B cell (primary cell): ENCODE results near the gene BABAM2. TPM values are rescaled to one million over a fixed set of nuclear protein-coding genes. Genes with fewer than 3 reads are reported as not detected.

Experiments
- ATAC-seq: fragments of 200-7000 bp; cut with Tn5 transposase; one replicate; pipeline ENCODE4 v1.10.0; 2021; ENCODE audit warnings: low read depth, mild to moderate bottlenecking, moderate number of reproducible peaks, moderate library complexity
- CTCF ChIA-PET: fragments of 350-600 bp; sonication (Branson Sonifier 250); formaldehyde crosslinking; loops from one replicate; lab custom pipeline; 2021; ENCODE audit warnings: antibody characterized with exemption, inconsistent platforms; lab: Charles Lee
- POLR2A ChIA-PET: fragments of 350-600 bp; sonication (Branson Sonifier 250); formaldehyde crosslinking; loops from one replicate; lab custom pipeline; 2021; ENCODE audit warnings: antibody characterized with exemption; lab: Charles Lee
- DNase-seq: peaks from one replicate; pipeline ENCODE4 v3.0.0; 2013
- H2AFZ ChIP-seq: 2 replicates; pipeline ENCODE4 v1.6.1; 2012; ENCODE audit warnings: mild to moderate bottlenecking, low read depth, low read length; ENCODE audit not compliant: insufficient read depth, poor library complexity, severe bottlenecking
- H3K27ac ChIP-seq, 2 donors: 1 replicate in 1 of 2; 2 replicates in 1 of 2; pipeline ENCODE4 v1.5.1; 2012 to 2013; ENCODE audit warnings: low read length in 2 of 2, mild to moderate bottlenecking in 2 of 2, moderate library complexity in 1 of 2
- H3K27me3 ChIP-seq, 4 experiments: fragments of 200-600 bp in 1 of 4; sonication (generic) in 1 of 4; replicated peaks in 1 of 4; 1 replicate in 2 of 4; 2 replicates in 2 of 4; pipeline versions ENCODE4 v1.6.1 to v1.7.0; 2013 to 2016; ENCODE audit warnings: low read length in 3 of 4, mild to moderate bottlenecking in 2 of 4, mixed read lengths in 1 of 4, moderate library complexity in 1 of 4; ENCODE audit not compliant: insufficient read depth in 4 of 4, control insufficient read depth in 3 of 4; ENCODE audit errors: control extremely low read depth in 1 of 4
- H3K36me3 ChIP-seq, 2 experiments: replicated peaks in 1 of 2; 1 replicate in 1 of 2; 2 replicates in 1 of 2; pipeline versions ENCODE4 v1.6.1 to v1.7.1; 2013; ENCODE audit warnings: low read length in 1 of 2; ENCODE audit not compliant: insufficient read depth in 2 of 2, control insufficient read depth in 1 of 2; ENCODE audit errors: control extremely low read depth in 1 of 2, extremely low read depth in 1 of 2
- H3K4me1 ChIP-seq, 2 donors: fragments of 200-600 bp in 1 of 2; sonication (generic) in 1 of 2; 1 replicate in 1 of 2; 2 replicates in 1 of 2; pipeline versions ENCODE4 v1.5.1 to v1.6.1; 2013 to 2017; ENCODE audit warnings: low read length in 2 of 2; ENCODE audit not compliant: control insufficient read depth in 2 of 2, insufficient read depth in 2 of 2
- H3K4me2 ChIP-seq: replicated peaks from 2 replicates; pipeline ENCODE3; 2012; ENCODE audit warnings: mild to moderate bottlenecking, low read depth, low read length; ENCODE audit not compliant: poor library complexity, severe bottlenecking
- H3K4me3 ChIP-seq, 5 experiments: fragments of 200-600 bp in 1 of 5; sonication (generic) in 1 of 5; 1 replicate in 3 of 5; 2 replicates in 2 of 5; pipeline versions ENCODE4 v1.5.1 to v1.7.0; 2011 to 2016; ENCODE audit warnings: low read length in 4 of 5, mild to moderate bottlenecking in 4 of 5, low read depth in 2 of 5, control low read depth in 1 of 5, moderate library complexity in 1 of 5; ENCODE audit not compliant: insufficient read depth in 1 of 5; ENCODE audit errors: control extremely low read depth in 1 of 5, extremely low read depth in 1 of 5
- H3K79me2 ChIP-seq: fragments of 200-600 bp; sonication (generic); one replicate; pipeline ENCODE4 v1.6.0; 2016; ENCODE audit warnings: low read length; ENCODE audit not compliant: control insufficient read depth, insufficient read depth
- H3K9ac ChIP-seq: fragments of 200-600 bp; sonication (generic); 2 replicates; pipeline ENCODE4 v1.6.1; 2017; ENCODE audit warnings: mild to moderate bottlenecking, low read length, moderate library complexity
- H3K9me3 ChIP-seq, 3 donors: one replicate each; pipeline versions ENCODE4 v1.6.1 to v1.7.1; 2013; ENCODE audit warnings: low read length in 2 of 3; ENCODE audit not compliant: control insufficient read depth in 2 of 3, insufficient read depth in 1 of 3; ENCODE audit errors: control extremely low read depth in 1 of 3
- H4K20me1 ChIP-seq: 2 replicates; pipeline ENCODE4 v1.6.0; 2012; ENCODE audit warnings: mild to moderate bottlenecking, low read length; ENCODE audit not compliant: insufficient read depth, control insufficient read depth, poor library complexity, severe bottlenecking
- H3K27ac Mint-ChIP-seq: one replicate; pipeline ENCODE4 v1.8.0; 2021; ENCODE audit warnings: mixed read lengths
- H3K27me3 Mint-ChIP-seq: one replicate; pipeline ENCODE4 v1.8.0; 2021; ENCODE audit warnings: mixed read lengths
- H3K4me1 Mint-ChIP-seq: one replicate; pipeline ENCODE4 v1.8.0; 2021; ENCODE audit warnings: mixed read lengths
- H3K4me3 Mint-ChIP-seq: one replicate; pipeline ENCODE4 v1.8.0; 2021; ENCODE audit warnings: mixed read lengths
- H3K9me3 Mint-ChIP-seq: one replicate; pipeline ENCODE4 v1.8.0; 2022; ENCODE audit warnings: mixed read lengths; ENCODE audit not compliant: insufficient read depth
- EZH2 ChIP-seq: IDR thresholded peaks from 2 replicates; pipeline ENCODE4 v1.6.1; 2012; ENCODE audit warnings: borderline replicate concordance, low read depth, mild to moderate bottlenecking, moderate library complexity, low read length; ENCODE audit not compliant: insufficient read depth, poor library complexity, severe bottlenecking
- WGBS: methylation state at CpG from one replicate; pipeline ENCODE4 v1.1.5; 2013; ENCODE audit warnings: missing lambda C conversion rate; ENCODE audit not compliant: insufficient coverage; 5-methylcytosine and 5-hydroxymethylcytosine counted together
- intact Hi-C: fragments of 100-400 bp; cut with micrococcal nuclease; formaldehyde crosslinking; loops from one replicate; pipeline ENCODE4 v1.10.0; 2022
- polyA plus RNA-seq: library from polyadenylated mRNA; depleted of rRNA; stranded (reverse); fragments of >200 nt; gene quantifications from 2 replicates; pipeline ENCODE4 v1.2.3, GENCODE V29; 2012
- total RNA-seq, 2 donors: library from RNA; stranded (reverse); fragments of 120-200 nt in 1 of 2; gene quantifications; 1 replicate in 1 of 2; 2 replicates in 1 of 2; pipeline versions ENCODE4 v1.2.3 to v1.2.4, GENCODE V29; 2013 to 2022
- TF ChIP-seq, protein P1 (sequence below): fragments of 200-600 bp; IDR thresholded peaks from one replicate; pipeline ENCODE4 v1.8.0; 2022; ENCODE audit warnings: antibody characterized with exemption, mild to moderate bottlenecking

BABAM2 gene
- total and polyA plus RNA-seq, 2 donors (not counting 1 experiment from before 2014, with no cell fraction given) = 22.3 to 69.6 TPM

DNA sequence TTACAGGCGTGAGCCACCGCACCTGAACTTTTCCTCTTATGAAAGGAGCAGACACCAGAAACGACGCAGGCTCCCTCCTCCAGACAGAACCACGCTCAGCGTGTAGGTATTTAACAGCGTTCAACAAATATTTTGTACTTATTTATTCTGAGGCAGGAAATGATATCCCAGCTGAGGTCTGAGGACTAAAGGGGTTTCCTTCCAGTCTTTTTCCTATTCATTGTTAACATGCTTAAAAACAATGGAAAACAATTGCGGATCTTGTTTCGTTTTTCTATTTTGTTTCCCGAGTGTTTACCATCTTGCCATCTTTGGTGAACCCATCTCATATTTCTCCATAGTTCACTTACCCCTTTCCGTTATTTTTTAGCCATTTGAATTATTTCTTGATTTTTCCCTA is 458.4 kb downstream of the BABAM2 start:
- Mint-ChIP-seq H3K27me3 (no peaks in the 10 kb centered on the region), H3K4me1 (no peaks in the 10 kb centered on the region), H3K27ac (no peak overlapping the region), H3K9me3 (no peaks in the 10 kb centered on the region), H3K4me3 (no peak overlapping the region)
- H3K27me3 ChIP-seq = peaks cover 0 to 3% (median 0%) of the 10 kb centered on the region in 4 experiments
- H3K4me2 ChIP-seq = no peak overlapping the region
- no peak overlapping the region for H2AFZ ChIP-seq
- TF ChIP-seq EZH2 = no peak
- TF ChIP-seq, protein P1, sequence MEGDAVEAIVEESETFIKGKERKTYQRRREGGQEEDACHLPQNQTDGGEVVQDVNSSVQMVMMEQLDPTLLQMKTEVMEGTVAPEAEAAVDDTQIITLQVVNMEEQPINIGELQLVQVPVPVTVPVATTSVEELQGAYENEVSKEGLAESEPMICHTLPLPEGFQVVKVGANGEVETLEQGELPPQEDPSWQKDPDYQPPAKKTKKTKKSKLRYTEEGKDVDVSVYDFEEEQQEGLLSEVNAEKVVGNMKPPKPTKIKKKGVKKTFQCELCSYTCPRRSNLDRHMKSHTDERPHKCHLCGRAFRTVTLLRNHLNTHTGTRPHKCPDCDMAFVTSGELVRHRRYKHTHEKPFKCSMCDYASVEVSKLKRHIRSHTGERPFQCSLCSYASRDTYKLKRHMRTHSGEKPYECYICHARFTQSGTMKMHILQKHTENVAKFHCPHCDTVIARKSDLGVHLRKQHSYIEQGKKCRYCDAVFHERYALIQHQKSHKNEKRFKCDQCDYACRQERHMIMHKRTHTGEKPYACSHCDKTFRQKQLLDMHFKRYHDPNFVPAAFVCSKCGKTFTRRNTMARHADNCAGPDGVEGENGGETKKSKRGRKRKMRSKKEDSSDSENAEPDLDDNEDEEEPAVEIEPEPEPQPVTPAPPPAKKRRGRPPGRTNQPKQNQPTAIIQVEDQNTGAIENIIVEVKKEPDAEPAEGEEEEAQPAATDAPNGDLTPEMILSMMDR = no peak
- H3K4me1 ChIP-seq = no peaks in the 10 kb centered on the region
- ChIA-PET CTCF (no interaction called here), POLR2A (no interaction called here)
- DNase-seq = no peak
- WGBS = 94% methylated on average over 6 of the region's 11 CpGs
- no peaks in the 10 kb centered on the region for H3K79me2 ChIP-seq
- no peaks in the 10 kb centered on the region for H3K36me3 ChIP-seq
- no peak overlapping the region for H3K9ac ChIP-seq
- no peak for ATAC-seq
- intact Hi-C loops = no loop called here
- H3K27ac ChIP-seq = no peak overlapping the region
- H3K4me3 ChIP-seq = no peak overlapping the region
- no peaks in the 10 kb centered on the region for H4K20me1 ChIP-seq
- H3K9me3 ChIP-seq = peaks cover 0 to 3% (median 0%) of the 10 kb centered on the region in 3 donors

DNA sequence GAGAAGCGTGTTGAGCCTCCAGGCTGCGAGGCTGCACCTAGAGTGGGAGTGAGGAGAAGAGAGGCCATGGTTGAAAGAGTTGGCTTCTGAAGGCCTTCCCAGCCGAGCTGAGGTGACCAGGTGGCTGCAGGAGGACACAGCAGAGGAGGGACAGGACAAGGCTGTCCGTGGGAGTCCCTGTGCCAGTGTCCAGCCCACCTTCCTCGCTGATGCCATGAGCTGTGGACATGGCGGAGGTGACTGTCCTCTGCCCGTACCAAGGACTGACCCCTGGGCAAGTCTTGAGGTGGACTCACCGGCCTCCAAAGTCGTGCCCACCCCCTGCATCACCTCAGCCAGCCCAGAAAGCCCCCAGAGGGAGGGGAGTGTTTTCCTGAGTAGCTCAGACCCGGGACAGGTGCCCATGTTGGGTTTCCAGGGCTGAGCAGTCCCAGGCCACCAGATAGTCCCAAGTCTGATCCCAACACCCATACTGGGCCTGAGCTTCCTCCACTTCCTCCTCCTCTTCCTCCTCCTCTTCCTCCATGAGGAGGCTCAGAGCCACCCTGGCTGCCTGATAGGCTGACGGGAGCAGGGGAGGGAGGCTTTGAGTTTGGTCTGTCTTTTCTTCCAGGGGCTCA is 459.1 kb downstream of the BABAM2 start:
- POLR2A ChIA-PET = no interaction called here
- Histone ChIP-seq H3K27ac (no peak overlapping the region), H3K27me3 (peaks cover 0 to 3% (median 0%) of the 10 kb centered on the region in 4 experiments), H4K20me1 (no peaks in the 10 kb centered on the region), H3K79me2 (no peaks in the 10 kb centered on the region), H3K36me3 (no peaks in the 10 kb centered on the region), H3K4me1 (no peaks in the 10 kb centered on the region), H3K4me3 (no peak overlapping the region), H3K9ac (no peak overlapping the region), H2AFZ (no peak overlapping the region), H3K9me3 (peaks cover 0 to 3% (median 0%) of the 10 kb centered on the region in 3 donors), H3K4me2 (no peak overlapping the region)
- no peak for ATAC-seq
- Mint-ChIP-seq H3K4me3 (no peak overlapping the region), H3K9me3 (no peaks in the 10 kb centered on the region), H3K27me3 (no peaks in the 10 kb centered on the region), H3K4me1 (no peaks in the 10 kb centered on the region), H3K27ac (no peak overlapping the region)
- CTCF ChIA-PET = no interaction called here
- 89% methylated on average over 8 of the region's 11 CpGs for WGBS
- no peak for TF ChIP-seq EZH2
- TF ChIP-seq, protein P1 = no peak
- no peak for DNase-seq
- intact Hi-C loops = no loop called here
